Measurements from ENCODE around the gene PDE4B. TPM values are rescaled to one million over a fixed set of nuclear protein-coding genes. Genes with fewer than 3 reads are reported as not detected.
A peak's percentile ranks its signal among the peaks of the same experiment; 100 is the strongest.

The PDE4B gene
- total RNA-seq, 1 donor from 2014 or later = 7.6 TPM

- no peak for TF ChIP-seq EZH2 (IDR thresholded peaks at IDR 0.05; ENCODE audit: insufficient read depth, low read length)
- TF ChIP-seq CTCF (IDR thresholded peaks at IDR 0.05; ENCODE audit: insufficient read depth, low read depth, low read length) = no peak
- peak; percentile 78 for FAIRE-seq
- Mint-ChIP-seq H3K4me1 (ENCODE audit: low read depth, unreplicated experiment) (peaks cover 14% of the 10 kb centered on the region), H3K36me3 (ENCODE audit: low read depth, unreplicated experiment) (no peaks in the 10 kb centered on the region), H3K9me3 (ENCODE audit: unreplicated experiment) (no peaks in the 10 kb centered on the region), H3K27ac (ENCODE audit: unreplicated experiment) (no peak overlapping the region), H3K27me3 (ENCODE audit: low read depth, unreplicated experiment) (no peaks in the 10 kb centered on the region), H3K4me3 (ENCODE audit: unreplicated experiment) (no peak overlapping the region)
- Histone ChIP-seq H3K79me2 (ENCODE audit: insufficient read depth, low read length) (no peaks in the 10 kb centered on the region), H3K4me2 (ENCODE audit: low read length) (no peak overlapping the region), H3K27ac (ENCODE audit: low read depth, low read length) (no peak overlapping the region), H2AFZ (ENCODE audit: low read depth, low read length) (no peak overlapping the region), H3K9ac (ENCODE audit: low read length) (no peak overlapping the region), H3K4me3 (ENCODE audit: insufficient read depth, low read depth, low read length) (no peak overlapping the region), H3K27me3 (ENCODE audit: insufficient read depth, low read length) (no peaks in the 10 kb centered on the region), H3K9me3 (ENCODE audit: insufficient read depth, low read depth, low read length) (no peaks in the 10 kb centered on the region), H4K20me1 (ENCODE audit: insufficient read depth, low read length) (no peaks in the 10 kb centered on the region), H3K36me3 (ENCODE audit: insufficient read depth, low read length) (no peaks in the 10 kb centered on the region), H3K4me1 (ENCODE audit: insufficient read depth, low read length) (no peaks in the 10 kb centered on the region)
- DNase-seq (ENCODE audit: low read depth) = no peak
Observed at GRCh38 chr1:65904681-65905083, 112.0 kb downstream of the PDE4B start.

- FAIRE-seq (no peak), DNase-seq (ENCODE audit: low read depth) (no peak)
- Histone ChIP-seq H2AFZ (ENCODE audit: low read depth, low read length) (no peak overlapping the region), H3K27me3 (ENCODE audit: insufficient read depth, low read length) (no peaks in the 10 kb centered on the region), H3K36me3 (ENCODE audit: insufficient read depth, low read length) (no peaks in the 10 kb centered on the region), H3K27ac (ENCODE audit: low read depth, low read length) (no peak overlapping the region), H3K9ac (ENCODE audit: low read length) (no peak overlapping the region), H3K4me2 (ENCODE audit: low read length) (no peak overlapping the region), H3K4me3 (ENCODE audit: insufficient read depth, low read depth, low read length) (no peak overlapping the region), H3K4me1 (ENCODE audit: insufficient read depth, low read length) (no peaks in the 10 kb centered on the region), H3K9me3 (ENCODE audit: insufficient read depth, low read depth, low read length) (no peaks in the 10 kb centered on the region), H3K79me2 (ENCODE audit: insufficient read depth, low read length) (no peaks in the 10 kb centered on the region), H4K20me1 (ENCODE audit: insufficient read depth, low read length) (no peaks in the 10 kb centered on the region)
- Mint-ChIP-seq H3K27ac (ENCODE audit: unreplicated experiment) (no peak overlapping the region), H3K4me1 (ENCODE audit: low read depth, unreplicated experiment) (peaks cover 2% of the 10 kb centered on the region), H3K4me3 (ENCODE audit: unreplicated experiment) (no peak overlapping the region), H3K36me3 (ENCODE audit: low read depth, unreplicated experiment) (no peaks in the 10 kb centered on the region), H3K9me3 (ENCODE audit: unreplicated experiment) (no peaks in the 10 kb centered on the region), H3K27me3 (ENCODE audit: low read depth, unreplicated experiment) (no peaks in the 10 kb centered on the region)
- TF ChIP-seq CTCF (IDR thresholded peaks at IDR 0.05; ENCODE audit: insufficient read depth, low read depth, low read length) (no peak), EZH2 (IDR thresholded peaks at IDR 0.05; ENCODE audit: insufficient read depth, low read length) (no peak)
Observed at GRCh38 chr1:65910432-65910831, 117.7 kb downstream of the PDE4B start.

GRCh38 chr1:65911679-65912078, 119.0 kb downstream of the PDE4B start:
- no peaks in the 10 kb centered on the region for H3K27me3 ChIP-seq (ENCODE audit: insufficient read depth, low read length)
- no peaks in the 10 kb centered on the region for H3K4me1 Mint-ChIP-seq (ENCODE audit: low read depth, unreplicated experiment)
- no peak overlapping the region for H2AFZ ChIP-seq (ENCODE audit: low read depth, low read length)
- H3K36me3 ChIP-seq (ENCODE audit: insufficient read depth, low read length) = no peaks in the 10 kb centered on the region
- no peaks in the 10 kb centered on the region for H3K9me3 ChIP-seq (ENCODE audit: insufficient read depth, low read depth, low read length)
- H3K36me3 Mint-ChIP-seq (ENCODE audit: low read depth, unreplicated experiment) = no peaks in the 10 kb centered on the region
- H4K20me1 ChIP-seq (ENCODE audit: insufficient read depth, low read length) = no peaks in the 10 kb centered on the region
- H3K27ac Mint-ChIP-seq (ENCODE audit: unreplicated experiment) = no peak overlapping the region
- no peak overlapping the region for H3K4me3 ChIP-seq (ENCODE audit: insufficient read depth, low read depth, low read length)
- H3K4me3 Mint-ChIP-seq (ENCODE audit: unreplicated experiment) = no peak overlapping the region
- H3K79me2 ChIP-seq (ENCODE audit: insufficient read depth, low read length) = no peaks in the 10 kb centered on the region
- H3K27ac ChIP-seq (ENCODE audit: low read depth, low read length) = no peak overlapping the region
- no peaks in the 10 kb centered on the region for H3K4me1 ChIP-seq (ENCODE audit: insufficient read depth, low read length)
- FAIRE-seq (no peak), DNase-seq (ENCODE audit: low read depth) (no peak)
- H3K27me3 Mint-ChIP-seq (ENCODE audit: low read depth, unreplicated experiment) = no peaks in the 10 kb centered on the region
- no peak for TF ChIP-seq EZH2 (IDR thresholded peaks at IDR 0.05; ENCODE audit: insufficient read depth, low read length)
- no peak for TF ChIP-seq CTCF (IDR thresholded peaks at IDR 0.05; ENCODE audit: insufficient read depth, low read depth, low read length)
- H3K9me3 Mint-ChIP-seq (ENCODE audit: unreplicated experiment) = no peaks in the 10 kb centered on the region
- no peak overlapping the region for H3K9ac ChIP-seq (ENCODE audit: low read length)
- no peak overlapping the region for H3K4me2 ChIP-seq (ENCODE audit: low read length)
